IPS DF 19.7 (cell line): ENCODE results near the gene CLASP2.
"Not testable (repeated sequence)": the region's sequence is repeated elsewhere in the genome, so short reads cannot be mapped to it uniquely, and the experiment has no call there.

Source experiments
- DNase-seq: peaks from one replicate; pipeline ENCODE4 v3.0.0-alpha.2; 2013; ENCODE audit warnings: low read depth, low spot score

CLASP2 gene

DNA sequence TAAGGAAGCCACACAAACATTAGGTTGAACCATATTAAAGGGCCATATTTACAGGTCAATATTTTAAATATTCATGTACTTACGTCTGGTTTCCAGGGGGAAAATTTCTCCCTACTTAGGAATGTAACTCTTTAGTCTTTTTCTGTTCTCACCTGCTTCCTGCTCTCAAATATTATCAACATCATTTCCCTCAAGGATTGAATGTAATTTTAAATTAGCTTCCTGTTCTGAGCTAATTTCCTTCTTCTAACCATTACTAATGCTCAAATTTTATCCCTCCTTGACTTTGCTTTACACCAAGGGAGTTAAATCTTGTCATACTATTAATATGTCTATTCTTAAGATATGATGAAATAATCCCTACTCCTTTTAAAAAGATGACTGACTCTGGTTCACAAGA is 174.5 kb downstream of the CLASP2 start:
- no peak for DNase-seq

DNA sequence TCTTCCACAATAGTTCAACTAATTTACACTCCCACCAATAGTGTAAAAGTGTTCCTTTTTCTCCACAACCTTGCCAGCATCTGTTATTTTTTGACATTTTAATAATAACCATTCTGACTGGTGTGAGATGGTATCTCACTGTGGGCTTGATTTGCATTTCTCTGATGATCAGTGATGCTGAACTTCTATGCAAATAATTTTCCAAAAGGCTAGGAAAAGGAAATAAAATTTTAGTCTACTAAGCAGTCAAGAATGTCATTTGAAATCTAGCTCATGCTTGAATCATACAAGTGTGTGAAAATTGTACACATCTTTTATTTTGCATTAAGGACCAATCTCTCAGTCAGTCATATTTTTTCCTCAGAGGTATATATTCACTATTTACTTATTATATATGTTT is 176.1 kb downstream of the CLASP2 start:
- DNase-seq, result no peak

DNA sequence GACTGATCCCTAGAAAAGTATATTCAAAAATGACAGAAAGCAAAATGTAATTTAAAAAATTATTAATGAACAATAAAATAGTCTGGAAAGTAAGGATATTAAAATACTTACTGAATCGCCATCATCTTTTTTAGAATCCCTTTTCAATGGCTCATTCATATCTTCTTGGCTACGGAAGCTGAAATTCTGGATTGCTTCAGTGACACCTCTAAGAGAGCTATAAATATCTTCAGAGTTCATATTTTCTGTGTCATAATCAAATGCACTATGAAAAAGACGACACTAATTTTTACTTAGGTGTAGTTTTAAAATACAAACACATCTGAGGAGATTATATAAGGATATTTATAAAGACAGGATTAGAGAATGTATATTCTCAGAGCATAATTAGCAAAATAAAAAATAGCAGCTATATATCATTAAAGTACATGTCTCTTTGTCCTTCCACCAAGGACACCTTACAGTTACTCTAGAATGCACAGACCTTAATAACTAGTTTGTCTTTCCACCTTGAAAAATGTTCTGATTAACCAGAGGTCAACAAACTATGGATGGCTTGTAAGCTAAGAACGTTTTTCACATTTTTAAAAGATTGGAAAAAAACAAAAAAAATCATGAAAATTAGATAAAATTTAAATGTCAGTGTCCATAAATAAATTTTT is 179.2 kb downstream of the CLASP2 start:
- no peak for DNase-seq

DNA sequence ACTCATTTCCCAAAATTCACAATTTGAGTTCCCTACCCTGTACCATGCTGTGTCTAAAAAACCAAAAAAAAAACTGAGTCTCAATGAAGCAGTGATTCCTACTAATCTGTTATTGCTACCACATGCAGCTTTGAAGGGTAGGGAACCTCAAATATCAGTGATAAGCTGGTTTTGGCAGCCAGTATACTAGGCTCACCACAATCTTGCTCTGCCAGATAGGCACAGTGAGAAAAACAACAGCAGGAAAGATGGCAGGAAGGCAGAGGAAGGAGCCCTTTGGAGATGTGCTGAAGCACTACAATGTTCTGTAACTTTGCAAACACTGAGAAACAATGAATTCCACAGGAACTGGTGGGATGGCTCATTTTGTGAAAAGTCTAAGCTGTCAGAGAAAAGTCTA is 180.9 kb downstream of the CLASP2 start:
- no peak for DNase-seq

DNA sequence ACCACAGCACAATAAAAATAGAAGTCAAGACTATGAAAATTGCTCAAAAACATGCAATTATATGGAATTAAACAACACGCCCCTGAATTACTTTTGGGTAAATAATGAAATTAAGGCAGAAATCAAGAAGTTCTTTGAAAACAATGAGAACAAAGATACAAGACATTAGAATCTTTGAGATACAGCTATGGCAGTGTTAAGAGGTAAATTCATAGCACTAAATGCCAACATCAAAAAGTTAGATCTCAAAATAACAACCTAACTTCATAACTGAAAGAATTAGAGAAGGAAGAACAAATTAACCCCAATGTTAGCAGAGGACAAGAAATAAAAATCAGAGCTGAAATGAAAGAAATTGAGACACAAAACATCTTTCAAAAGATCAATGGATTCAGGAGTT is 191.3 kb downstream of the CLASP2 start:
- no peak for DNase-seq

DNA sequence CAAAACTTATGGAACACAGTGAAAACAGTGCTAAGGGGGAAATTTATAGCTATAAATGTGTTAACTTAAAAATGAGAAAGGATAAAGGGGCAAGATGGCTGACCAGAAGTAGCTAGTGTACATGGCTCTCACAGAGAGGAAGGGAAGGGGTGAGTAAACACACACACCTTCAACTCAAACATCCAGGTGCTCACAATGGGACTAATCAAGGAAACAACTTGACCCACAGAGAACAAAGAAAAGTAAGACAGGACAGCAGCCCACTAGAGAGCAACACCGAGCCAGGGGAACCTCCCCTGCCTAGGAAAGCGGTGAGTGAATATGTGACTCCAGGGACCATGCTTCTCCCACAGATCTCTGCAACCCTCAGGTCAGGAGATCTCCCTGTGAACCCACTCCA is 192.8 kb downstream of the CLASP2 start:
- no peak for DNase-seq

DNA sequence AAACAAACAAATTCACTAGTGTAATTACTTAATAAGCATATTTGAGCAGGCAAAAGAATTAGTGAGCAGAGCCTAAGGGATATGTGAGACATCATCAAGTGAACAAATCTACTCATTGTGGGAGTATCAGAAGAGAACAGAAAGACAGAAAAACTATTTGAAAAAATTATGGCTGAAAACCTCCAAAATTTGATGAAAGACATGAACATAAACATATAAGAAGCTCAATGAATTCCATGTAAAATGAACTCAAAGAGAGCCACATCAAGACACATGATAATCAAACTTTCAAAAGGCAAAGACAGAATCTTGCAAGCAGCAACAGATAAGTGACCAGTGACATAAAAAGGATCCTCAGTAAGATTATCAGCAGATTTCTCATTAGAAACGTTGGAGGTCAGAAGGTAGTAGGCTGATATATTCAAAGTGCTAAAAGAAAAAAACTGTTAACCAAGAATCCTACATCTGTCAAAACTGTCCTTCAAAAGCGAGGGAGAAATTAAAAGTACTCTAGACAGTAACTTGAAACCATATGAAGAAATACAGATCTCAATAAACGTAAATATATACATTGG is 194.9 kb downstream of the CLASP2 start:
- no peak for DNase-seq

DNA sequence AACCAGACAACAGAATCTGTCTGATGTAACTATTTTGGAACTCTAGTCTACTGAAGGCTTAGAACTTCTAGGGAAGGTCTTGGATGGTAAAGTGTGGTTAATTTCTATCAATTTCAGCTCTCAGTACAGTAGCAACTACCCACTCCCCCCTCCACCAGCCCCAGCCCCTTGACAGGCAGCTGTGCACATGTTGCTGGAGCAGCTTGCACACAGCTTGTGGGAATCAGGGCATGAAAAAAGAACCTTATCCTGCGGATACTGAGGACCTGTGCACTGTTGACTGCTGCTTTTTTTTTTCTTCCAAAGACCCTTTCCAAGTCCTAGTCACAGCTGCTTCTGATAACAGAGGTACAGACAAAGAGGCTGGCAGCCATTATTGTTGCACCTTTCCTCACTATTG is 196.3 kb downstream of the CLASP2 start:
- DNase-seq, result no peak

DNA sequence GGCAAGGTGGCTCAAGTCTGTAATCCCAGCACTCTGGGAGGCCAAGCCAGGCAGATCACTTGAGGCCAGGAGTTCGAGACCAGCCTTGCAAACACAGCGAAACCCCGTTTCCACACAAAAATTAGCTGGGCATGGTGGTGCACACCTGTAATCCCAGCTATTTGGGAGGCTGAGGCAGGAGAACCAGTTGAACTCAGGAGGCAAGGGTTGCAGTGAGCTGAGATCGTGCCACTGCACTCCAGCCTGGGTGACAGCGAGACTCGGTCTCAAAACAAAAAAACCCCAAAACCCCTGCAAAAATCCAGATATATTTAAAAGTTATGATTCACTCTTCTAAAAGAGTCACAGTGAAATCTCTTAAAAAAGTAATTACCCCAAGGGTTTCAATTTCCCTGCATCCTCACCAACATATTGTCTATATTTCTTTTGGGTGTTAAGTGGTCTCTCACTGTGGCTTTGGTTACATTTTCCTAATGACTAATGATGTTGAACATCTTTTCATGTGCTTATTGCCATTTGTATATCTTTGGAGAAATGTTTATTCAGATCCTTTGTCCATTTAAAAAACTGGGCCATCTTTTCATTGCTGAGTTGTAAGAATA is 204.7 kb downstream of the CLASP2 start:
- no peak for DNase-seq

DNA sequence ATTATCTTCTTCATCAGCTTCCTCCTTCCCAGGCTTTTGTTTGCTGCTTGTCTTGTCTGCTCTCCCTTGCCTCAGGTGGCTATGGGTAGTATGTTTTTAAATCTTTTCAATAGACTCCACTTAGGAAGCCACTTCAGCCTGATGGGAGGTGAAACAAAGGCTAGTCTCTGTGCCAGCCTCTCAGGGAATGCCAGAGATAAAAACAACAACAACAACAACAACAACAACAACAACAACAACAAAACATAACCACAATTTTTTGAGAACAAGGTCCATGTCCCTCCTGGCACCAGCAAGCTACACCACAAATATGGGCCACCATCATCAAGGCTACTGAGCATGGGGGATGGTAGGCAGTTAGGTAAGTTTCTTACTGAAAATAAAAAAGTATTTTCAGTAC is 213.0 kb downstream of the CLASP2 start:
- no peak for DNase-seq

DNA sequence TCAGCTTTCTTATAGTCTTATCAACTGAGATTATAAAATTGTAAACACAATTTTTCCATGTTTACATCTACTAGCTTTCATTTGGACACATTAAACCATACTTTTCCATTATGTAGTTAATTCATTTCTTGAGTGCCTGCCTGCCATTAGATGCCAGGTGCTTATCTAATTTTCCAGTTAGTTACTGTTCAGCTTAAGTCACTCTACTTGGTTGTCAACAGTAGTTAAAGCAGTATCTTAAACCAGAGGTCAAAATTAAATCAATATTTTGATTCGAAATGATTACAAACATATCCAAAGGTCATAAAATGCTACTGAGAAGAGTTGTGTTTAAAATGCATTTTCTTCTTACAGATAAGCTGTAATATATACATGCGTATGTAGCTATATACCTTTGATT is 221.6 kb downstream of the CLASP2 start:
- DNase-seq, result no peak

DNA sequence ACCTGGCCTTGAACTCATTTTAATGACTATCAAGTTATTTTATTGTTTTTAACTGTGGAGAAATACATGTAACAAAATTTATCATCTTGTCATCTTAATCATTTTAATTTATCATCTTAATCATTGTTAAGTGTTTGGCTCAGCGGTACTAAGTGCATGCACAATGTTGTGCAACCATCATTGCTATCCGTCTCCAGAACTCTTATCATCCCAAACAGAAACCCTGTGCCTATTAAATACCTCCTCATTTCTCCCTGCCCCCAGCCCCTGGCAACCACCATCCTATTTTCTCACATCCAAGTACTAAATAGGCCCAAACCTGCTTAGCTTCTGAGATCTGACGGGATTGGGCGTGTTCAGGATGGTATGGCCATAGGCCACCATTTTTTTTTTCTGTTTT is 226.3 kb downstream of the CLASP2 start:
- no peak for DNase-seq

DNA sequence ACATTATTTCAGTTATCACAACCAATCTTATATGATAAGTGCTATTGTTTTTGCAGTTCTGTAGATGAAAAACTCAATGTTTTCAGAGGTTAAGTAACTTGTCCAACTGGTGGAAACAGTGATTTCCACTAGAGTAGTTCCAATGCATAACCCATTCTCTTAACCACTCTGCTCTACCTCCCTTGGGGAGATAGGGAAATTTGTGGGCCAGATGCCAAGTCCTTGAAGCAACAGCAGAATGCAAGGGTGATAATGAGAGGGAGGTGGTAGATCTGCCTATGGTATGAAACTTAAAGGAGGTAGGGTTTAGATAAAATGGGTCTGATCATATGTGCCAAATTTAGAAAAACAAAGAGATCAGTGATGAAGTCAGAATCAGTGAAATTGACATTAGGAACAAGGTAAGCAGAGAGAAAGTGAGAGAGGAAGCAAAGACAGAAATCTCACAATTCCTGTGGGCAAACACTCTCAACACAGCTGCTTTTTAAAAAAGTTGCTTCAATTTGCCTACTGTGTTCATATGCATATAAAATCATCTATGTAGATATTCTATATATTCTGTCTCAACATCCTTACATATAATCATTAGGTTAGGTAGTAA is 227.3 kb downstream of the CLASP2 start:
- DNase-seq, result no peak

DNA sequence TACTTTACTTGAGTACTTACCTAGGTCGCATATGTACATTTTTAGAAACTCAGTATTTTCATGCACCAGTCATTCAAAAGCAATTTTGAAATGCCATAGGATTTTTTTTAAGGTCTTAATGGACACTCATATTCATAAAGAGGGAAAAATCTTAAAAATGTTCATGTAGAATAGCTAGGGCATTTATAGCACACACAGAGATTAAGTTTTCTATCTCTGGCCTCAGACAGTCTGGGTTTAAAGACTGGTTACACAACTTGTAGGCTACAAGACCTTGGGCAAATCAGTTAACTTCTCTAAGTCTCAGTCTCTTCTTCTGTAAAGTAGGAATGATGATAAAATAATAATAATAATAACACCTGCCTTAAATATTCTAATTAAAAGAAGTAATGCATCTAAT is 229.4 kb downstream of the CLASP2 start:
- DNase-seq, result no peak

DNA sequence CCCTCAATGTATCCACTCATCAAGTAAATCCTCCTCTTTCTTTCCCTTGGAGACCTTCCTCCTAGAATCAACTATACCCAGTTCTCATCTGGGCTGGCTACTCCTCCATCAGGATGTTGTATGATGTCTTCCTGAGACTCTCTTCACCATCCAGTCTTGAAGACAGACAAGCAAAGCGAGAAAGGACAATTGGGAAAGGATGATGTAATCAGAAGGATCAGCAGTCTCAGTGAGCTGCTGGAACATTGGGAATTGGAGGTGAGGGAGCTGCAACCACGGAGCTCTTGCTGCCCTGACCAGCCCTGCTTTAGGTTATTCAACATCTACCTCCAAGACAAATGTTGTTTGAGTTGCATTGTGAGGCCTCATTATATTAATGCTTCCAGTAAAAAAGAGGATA is 229.8 kb downstream of the CLASP2 start:
- no peak for DNase-seq

DNA sequence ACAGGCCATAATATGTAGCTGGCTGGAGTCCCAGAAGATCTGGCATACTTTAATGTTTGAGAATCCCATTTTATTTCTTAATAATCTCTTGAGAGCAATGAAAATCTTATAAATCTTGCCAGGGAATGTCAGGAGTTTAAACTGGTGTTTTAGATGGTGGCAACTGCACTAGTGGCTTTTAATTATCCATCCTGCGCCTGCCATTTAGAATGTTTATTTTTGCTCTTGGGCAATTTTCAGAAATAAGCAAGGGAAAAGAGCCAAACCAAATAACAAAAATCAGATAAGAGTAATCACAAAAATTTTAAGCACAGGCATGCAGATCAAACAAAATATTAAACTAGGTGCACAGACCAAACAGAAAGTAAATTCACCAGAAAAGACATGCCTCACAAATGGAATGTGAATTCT is 235.9 kb downstream of the CLASP2 start:
- DNase-seq, result no peak

DNA sequence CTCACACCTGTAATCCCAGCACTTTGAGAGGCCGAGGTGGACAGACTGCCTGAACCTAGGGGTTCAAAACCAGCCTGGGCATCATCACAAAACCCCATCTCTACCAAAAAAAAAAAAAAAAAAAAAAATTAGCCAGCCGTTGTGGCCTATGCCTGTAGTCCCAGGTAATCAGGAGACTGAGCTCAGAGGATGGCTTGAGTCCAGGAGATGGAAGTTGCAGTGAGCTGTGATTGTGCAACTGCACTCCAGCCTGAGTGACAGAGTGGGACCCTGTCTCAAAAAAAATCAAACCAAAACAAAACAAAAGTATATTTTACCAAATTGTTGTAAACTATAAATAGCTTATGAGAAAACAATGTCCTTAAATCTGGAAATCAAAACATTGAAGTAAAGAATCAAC is 243.2 kb downstream of the CLASP2 start:
- no peak for DNase-seq

DNA sequence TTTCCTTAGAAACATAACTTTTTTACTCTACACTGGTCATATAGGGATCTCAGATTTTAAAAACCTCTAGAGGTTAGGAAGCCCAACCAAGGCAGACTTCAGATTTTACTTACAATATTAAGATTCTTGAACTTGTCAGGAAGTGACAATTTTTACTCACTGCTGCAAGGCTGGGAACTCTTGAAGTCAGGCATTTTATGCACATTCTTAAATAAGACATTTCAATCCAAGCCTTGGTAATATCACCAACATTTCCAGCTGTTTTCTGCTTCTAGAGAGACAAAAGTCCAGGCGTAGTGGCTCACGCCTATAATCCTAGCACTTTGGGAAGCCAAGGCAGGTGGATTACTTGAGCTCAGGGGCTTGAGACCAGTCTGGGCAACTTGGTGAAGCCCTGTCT is 244.2 kb downstream of the CLASP2 start:
- no peak for DNase-seq

DNA sequence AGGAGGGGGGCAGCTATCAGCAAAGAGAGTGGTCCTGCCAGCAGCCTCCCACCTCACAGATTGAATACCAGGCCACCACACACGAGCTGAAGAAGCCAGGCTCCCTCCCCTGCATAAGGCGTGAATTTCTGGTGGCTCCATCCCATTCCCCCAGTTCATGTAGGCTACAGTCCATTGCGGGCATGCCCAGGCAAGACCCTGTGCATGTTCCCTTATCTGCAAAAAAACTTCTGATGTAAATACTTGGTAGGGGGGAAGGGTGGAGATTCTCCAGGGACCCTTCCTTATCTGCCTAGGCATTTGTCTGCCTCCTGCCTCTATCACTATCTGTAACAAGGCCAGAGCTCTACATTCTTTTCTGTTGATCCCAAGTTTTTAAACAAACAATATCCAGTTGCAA is 250.3 kb downstream of the CLASP2 start:
- no peak for DNase-seq

DNA sequence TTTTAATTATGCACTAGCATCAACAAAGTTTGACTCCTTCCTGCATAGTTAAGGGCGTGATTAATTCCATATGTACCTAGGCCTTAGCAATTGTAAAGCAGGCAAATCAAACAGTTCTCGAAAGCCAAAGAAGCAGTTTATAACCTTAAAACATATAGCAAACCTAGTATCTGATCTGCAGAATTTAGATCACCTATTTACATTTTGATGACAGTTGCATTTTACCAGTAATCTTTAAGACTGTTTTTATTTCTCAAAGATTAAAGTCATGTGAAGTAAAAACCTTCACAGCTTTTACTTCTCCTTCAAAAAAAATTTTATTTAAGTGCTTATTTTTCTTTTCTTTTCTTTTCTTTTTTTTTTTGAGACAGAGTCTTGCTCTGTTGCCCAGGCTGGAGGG is 257.0 kb downstream of the CLASP2 start:
- no peak for DNase-seq

DNA sequence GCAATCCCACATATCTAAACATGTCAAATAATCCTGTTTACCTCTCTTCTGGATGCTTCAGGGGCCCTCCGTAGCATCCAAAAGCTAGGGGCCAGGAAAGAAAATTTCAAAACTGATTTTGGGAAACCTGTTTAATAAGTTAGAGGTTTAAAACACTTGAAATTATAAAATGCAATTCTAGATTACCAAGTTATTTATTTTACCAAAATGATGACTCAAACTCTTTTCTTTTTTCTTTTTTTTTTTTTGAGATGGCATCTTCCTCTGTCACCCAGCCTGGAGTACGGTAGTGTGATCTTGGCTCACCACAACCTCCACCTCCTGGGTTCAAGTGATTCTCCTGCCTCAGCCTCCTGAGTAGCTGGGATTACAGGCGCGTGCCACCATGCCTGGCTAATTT is 258.5 kb downstream of the CLASP2 start:
- not testable (repeated sequence) for DNase-seq

DNA sequence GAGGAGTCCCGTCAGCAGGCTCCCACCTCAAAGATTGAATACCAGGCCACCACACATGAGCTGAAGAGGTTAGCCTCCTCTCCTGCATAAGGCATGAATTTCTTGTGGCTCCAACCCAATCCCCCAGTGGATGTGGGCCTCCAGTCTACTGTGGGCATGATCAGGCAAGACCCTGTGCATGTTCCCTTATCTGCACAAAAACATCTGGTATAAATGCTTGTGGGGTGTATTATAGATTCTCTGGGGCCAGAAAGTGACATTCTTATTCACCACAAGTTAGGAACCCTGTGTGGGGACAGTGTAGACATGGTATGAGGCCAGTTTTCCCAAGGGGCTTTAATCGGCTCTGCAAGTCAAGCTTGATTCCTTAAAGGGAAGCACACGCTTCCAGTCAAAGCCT is 259.6 kb downstream of the CLASP2 start:
- no peak for DNase-seq

DNA sequence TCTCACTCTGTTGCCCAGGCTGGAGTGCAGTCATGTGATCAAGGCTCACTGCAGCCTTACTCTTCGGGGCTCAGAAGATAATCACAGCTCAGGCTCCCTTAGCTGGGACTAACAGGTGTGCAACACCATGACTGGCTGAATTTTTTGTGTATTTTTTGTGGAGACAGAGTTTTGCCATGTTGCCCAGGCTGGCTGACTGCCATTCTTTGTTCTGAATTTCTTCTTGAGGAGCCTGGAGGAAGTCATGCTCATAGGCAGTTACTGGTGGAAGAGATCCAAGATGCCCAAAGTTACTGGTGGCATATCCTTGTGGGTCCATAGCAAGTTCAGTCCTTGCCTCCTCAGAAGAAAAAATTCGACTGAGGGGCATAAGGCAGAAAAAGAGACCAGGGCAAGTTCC is 261.3 kb downstream of the CLASP2 start:
- DNase-seq, result no peak
